HepG2 (cell line): ENCODE data around the gene RNF208. TPM values are rescaled to one million over a fixed set of nuclear protein-coding genes. Genes with fewer than 3 reads are reported as not detected.
A peak's percentile ranks its signal among the peaks of the same experiment; 100 is the strongest.

Source experiments
- KDM4B ChIP-seq: sonication (generic); formaldehyde crosslinking; IDR thresholded peaks from 2 replicates; pipeline ENCODE4 v1.4.0; 2020; ENCODE audit warnings: missing genetic modification reagents
- MBD4 ChIP-seq: IDR thresholded peaks from 2 replicates; pipeline ENCODE4 v1.6.1; 2012; ENCODE audit warnings: low read length, inconsistent platforms, borderline replicate concordance
- MTERF4 ChIP-seq: sonication (generic); formaldehyde crosslinking; IDR thresholded peaks from 2 replicates; pipeline ENCODE4 v1.8.0; 2023; ENCODE audit warnings: mild to moderate bottlenecking, missing genetic modification reagents
- STAT6 ChIP-seq: sonication (generic); formaldehyde crosslinking; IDR thresholded peaks from 2 replicates; pipeline ENCODE4 v1.4.0; 2020; ENCODE audit warnings: missing genetic modification reagents, mild to moderate bottlenecking, borderline replicate concordance
- ZHX1 ChIP-seq: sonication (generic); formaldehyde crosslinking; IDR thresholded peaks from 2 replicates; pipeline ENCODE4 v1.8.1; 2022; ENCODE audit warnings: low read depth, mild to moderate bottlenecking, missing genetic modification reagents
- ZNF530 ChIP-seq: sonication (generic); formaldehyde crosslinking; IDR thresholded peaks from 2 replicates; pipeline ENCODE4 v1.5.0; 2020; ENCODE audit warnings: low read depth, mild to moderate bottlenecking, missing genetic modification reagents
- ZNF672 ChIP-seq: sonication (generic); formaldehyde crosslinking; IDR thresholded peaks from 2 replicates; pipeline ENCODE4 v1.8.1; 2022; ENCODE audit warnings: missing genetic modification reagents
- ZNF749 ChIP-seq: sonication (generic); formaldehyde crosslinking; IDR thresholded peaks from 2 replicates; pipeline ENCODE4 v1.8.0; 2022; ENCODE audit warnings: mild to moderate bottlenecking, missing genetic modification reagents, moderate library complexity, borderline replicate concordance
- polyA plus RNA-seq, 8 experiments: library from polyadenylated mRNA; depleted of rRNA in 3 of 8; stranded (reverse) in 7 of 8; unstranded in 1 of 8; fragments of >200 nt; fragmentation: Illumina TruSeq in 4 of 8; extraction: Trizol in 4 of 8; gene quantifications; 2 replicates each; pipeline versions ENCODE4 v1.2.1 to v1.2.3, GENCODE V29; 2011 to 2016; ENCODE audit warnings: low read depth in 4 of 8, missing spikeins in 1 of 8, mixed read lengths in 1 of 8; ENCODE audit not compliant: insufficient read depth in 1 of 8
- total RNA-seq, 5 experiments: library from RNA; depleted of rRNA; stranded (reverse); fragments of >200 nt; fragmentation: Illumina TruSeq; extraction: Trizol; gene quantifications; 2 replicates each; pipeline ENCODE4 v1.2.3, GENCODE V29; 2016; ENCODE audit warnings: low read depth in 1 of 5
- TF ChIP-seq, protein P1 (sequence below): sonication (generic); formaldehyde crosslinking; IDR thresholded peaks from 2 replicates; pipeline ENCODE4 v1.5.1; 2020; ENCODE audit warnings: missing genetic modification reagents, mild to moderate bottlenecking, borderline replicate concordance
- TF ChIP-seq, protein P2 (sequence below), 2 experiments: fragments of 450-650 bp in 1 of 2; sonication (generic) in 1 of 2; formaldehyde crosslinking in 1 of 2; IDR thresholded peaks; 2 replicates each; pipeline versions ENCODE4 v1.6.1 to v1.8.0; 2016 to 2022; ENCODE audit warnings: antibody characterized with exemption in 1 of 2, mild to moderate bottlenecking in 1 of 2, missing genetic modification reagents in 1 of 2

RNF208 gene
- total and polyA plus RNA-seq, 2 of the 13 experiments (the other 11 are each of a cell fraction or from before 2014, with no cell fraction given), result 1.6 to 2.1 TPM

DNA sequence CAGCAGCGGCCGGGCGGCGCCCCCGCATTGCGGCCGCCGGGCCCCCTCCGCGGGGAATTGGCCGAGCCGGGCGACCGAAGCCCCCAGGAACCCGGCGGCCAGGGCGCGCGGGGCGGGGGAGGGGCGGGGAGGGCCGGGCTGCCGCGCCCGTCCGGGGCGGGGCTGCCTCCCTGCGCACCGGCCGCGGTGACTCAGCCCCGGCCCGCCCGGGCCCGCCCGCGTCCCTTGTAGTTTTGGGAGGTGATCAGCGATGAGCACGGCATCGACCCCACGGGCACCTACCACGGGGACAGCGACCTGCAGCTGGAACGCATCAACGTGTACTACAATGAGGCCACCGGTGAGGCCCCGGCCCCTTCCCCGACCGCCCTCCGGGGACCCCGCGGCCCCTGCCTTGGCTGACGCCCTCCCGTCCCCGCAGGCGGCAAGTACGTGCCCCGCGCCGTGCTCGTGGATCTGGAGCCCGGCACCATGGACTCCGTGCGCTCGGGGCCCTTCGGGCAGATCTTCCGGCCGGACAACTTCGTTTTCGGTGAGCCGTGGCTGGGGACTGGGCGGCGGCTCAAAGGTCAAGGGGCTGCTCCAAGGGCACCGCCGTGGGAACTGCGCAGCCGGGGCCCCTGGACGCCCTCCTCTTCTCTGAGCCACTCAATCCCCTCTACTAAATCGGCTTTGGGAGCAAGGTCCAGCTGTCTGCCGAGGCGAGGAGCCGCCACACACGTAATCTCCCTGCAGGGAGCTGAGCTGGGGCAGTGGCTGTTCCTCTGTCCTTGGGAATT, 19.6 kb upstream of the RNF208 start (continued):
- TF ChIP-seq STAT6 (CRISPR knock-in tag) (no peak), KDM4B (no peak), MBD4 (no peak), ZHX1 (0 out of 2 replicates have a peak, but pooled peaks have one; percentile 19), ZNF530 (no peak), ZNF749 (CRISPR knock-in tag) (no peak), ZNF672 (peak; percentile 28; the same call in 1 of the 2 replicates), MTERF4 (CRISPR knock-in tag) (no peak)
- TF ChIP-seq, protein P1, sequence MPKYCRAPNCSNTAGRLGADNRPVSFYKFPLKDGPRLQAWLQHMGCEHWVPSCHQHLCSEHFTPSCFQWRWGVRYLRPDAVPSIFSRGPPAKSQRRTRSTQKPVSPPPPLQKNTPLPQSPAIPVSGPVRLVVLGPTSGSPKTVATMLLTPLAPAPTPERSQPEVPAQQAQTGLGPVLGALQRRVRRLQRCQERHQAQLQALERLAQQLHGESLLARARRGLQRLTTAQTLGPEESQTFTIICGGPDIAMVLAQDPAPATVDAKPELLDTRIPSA (CRISPR knock-in tag), result no peak
- TF ChIP-seq, protein P2, sequence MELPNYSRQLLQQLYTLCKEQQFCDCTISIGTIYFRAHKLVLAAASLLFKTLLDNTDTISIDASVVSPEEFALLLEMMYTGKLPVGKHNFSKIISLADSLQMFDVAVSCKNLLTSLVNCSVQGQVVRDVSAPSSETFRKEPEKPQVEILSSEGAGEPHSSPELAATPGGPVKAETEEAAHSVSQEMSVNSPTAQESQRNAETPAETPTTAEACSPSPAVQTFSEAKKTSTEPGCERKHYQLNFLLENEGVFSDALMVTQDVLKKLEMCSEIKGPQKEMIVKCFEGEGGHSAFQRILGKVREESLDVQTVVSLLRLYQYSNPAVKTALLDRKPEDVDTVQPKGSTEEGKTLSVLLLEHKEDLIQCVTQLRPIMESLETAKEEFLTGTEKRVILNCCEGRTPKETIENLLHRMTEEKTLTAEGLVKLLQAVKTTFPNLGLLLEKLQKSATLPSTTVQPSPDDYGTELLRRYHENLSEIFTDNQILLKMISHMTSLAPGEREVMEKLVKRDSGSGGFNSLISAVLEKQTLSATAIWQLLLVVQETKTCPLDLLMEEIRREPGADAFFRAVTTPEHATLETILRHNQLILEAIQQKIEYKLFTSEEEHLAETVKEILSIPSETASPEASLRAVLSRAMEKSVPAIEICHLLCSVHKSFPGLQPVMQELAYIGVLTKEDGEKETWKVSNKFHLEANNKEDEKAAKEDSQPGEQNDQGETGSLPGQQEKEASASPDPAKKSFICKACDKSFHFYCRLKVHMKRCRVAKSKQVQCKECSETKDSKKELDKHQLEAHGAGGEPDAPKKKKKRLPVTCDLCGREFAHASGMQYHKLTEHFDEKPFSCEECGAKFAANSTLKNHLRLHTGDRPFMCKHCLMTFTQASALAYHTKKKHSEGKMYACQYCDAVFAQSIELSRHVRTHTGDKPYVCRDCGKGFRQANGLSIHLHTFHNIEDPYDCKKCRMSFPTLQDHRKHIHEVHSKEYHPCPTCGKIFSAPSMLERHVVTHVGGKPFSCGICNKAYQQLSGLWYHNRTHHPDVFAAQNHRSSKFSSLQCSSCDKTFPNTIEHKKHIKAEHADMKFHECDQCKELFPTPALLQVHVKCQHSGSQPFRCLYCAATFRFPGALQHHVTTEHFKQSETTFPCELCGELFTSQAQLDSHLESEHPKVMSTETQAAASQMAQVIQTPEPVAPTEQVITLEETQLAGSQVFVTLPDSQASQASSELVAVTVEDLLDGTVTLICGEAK (IDR thresholded peaks at IDR 0.05), result no peak
- TF ChIP-seq, protein P2 (CRISPR knock-in tag; IDR thresholded peaks at IDR 0.05), result no peak
